H1 (cell line): Measurements from ENCODE around the gene FOXN3. TPM values are rescaled to one million over a fixed set of nuclear protein-coding genes. Genes with fewer than 3 reads are reported as not detected.

ENCODE experiments used
- CTCF ChIA-PET: fragments of 300-600 bp; sonication (Branson Sonifier 250); formaldehyde crosslinking; loops from one replicate; lab custom pipeline; 2021; ENCODE audit not compliant: partially characterized antibody; lab: Charles Lee
- POLR2A ChIA-PET: fragments of 300-600 bp; sonication (Branson Sonifier 250); formaldehyde crosslinking; loops from one replicate; lab custom pipeline; 2021; ENCODE audit warnings: inconsistent platforms; ENCODE audit not compliant: partially characterized antibody; lab: Charles Lee
- DNase-seq, 2 experiments: peaks; one replicate each; pipeline versions ENCODE4 v3.0.0 to v3.0.0-alpha.2; 2010 to 2022; ENCODE audit warnings: low spot score in 2 of 2, low read depth in 1 of 2, mixed read lengths in 1 of 2
- FAIRE-seq: peaks from 2 replicates; lab custom pipeline; 2011; peaks lifted over from hg19 to GRCh38; lab: Jason Lieb, UNC
- H2AFZ ChIP-seq: 2 replicates; pipeline ENCODE4 v1.8.1; 2012; ENCODE audit warnings: low read length, inconsistent platforms
- H2AK5ac ChIP-seq: 2 replicates; pipeline ENCODE4 v1.6.1; 2013; ENCODE audit warnings: low read depth, low read length
- H2BK120ac ChIP-seq: replicated peaks from 2 replicates; pipeline ENCODE3; 2013; ENCODE audit warnings: low read depth, low read length, inconsistent platforms
- H2BK12ac ChIP-seq: 2 replicates; pipeline ENCODE4 v1.6.1; 2013; ENCODE audit warnings: low read depth, low read length
- H2BK15ac ChIP-seq: 2 replicates; pipeline ENCODE4 v1.6.1; 2013; ENCODE audit warnings: low read length
- H2BK20ac ChIP-seq: 2 replicates; pipeline ENCODE4 v1.6.1; 2013; ENCODE audit warnings: low read length
- H2BK5ac ChIP-seq: 2 replicates; pipeline ENCODE4 v1.6.1; 2013; ENCODE audit warnings: low read depth, low read length
- H3K14ac ChIP-seq: 2 replicates; pipeline ENCODE4 v1.6.1; 2013; ENCODE audit warnings: inconsistent platforms; ENCODE audit not compliant: insufficient read length
- H3K18ac ChIP-seq: 2 replicates; pipeline ENCODE4 v1.6.1; 2013; ENCODE audit warnings: low read length; ENCODE audit errors: extremely low read depth
- H3K23ac ChIP-seq: 2 replicates; pipeline ENCODE4 v1.6.1; 2013; ENCODE audit warnings: inconsistent platforms; ENCODE audit not compliant: insufficient read length
- H3K23me2 ChIP-seq: 2 replicates; pipeline ENCODE4 v1.6.1; 2013; ENCODE audit warnings: low read depth, low read length
- H3K27ac ChIP-seq: 2 replicates; pipeline ENCODE4 v1.6.1; 2011; ENCODE audit warnings: low read depth, low read length, inconsistent platforms
- H3K27me3 ChIP-seq, 4 experiments: replicated peaks in 1 of 4; 1 replicate in 1 of 4; 2 replicates in 3 of 4; pipeline versions ENCODE4 v1.6.1 to v1.8.1; 2011 to 2013; ENCODE audit warnings: low read length in 3 of 4, mild to moderate bottlenecking in 3 of 4, inconsistent platforms in 2 of 4, mixed read lengths in 2 of 4, moderate library complexity in 1 of 4; ENCODE audit not compliant: control insufficient read depth in 3 of 4, insufficient read depth in 3 of 4; ENCODE audit errors: extremely low read depth in 1 of 4
- H3K36me3 ChIP-seq, 4 experiments: 2 replicates each; pipeline versions ENCODE4 v1.6.1 to v1.8.1; 2011 to 2013; ENCODE audit warnings: mild to moderate bottlenecking in 4 of 4, low read length in 3 of 4, moderate library complexity in 2 of 4, control low read depth in 1 of 4, inconsistent platforms in 1 of 4; ENCODE audit not compliant: insufficient read depth in 4 of 4, control insufficient read depth in 2 of 4
- H3K4ac ChIP-seq: replicated peaks from 2 replicates; pipeline ENCODE3; 2013; ENCODE audit warnings: low read length, low read depth, mixed read lengths, inconsistent platforms; ENCODE audit not compliant: insufficient read length
- H3K4me1 ChIP-seq, 4 experiments: replicated peaks in 1 of 4; 1 replicate in 1 of 4; 2 replicates in 3 of 4; pipeline versions ENCODE4 v1.6.1 to v1.8.1; 2011 to 2013; ENCODE audit warnings: low read length in 3 of 4, inconsistent platforms in 2 of 4, mixed read lengths in 1 of 4; ENCODE audit not compliant: insufficient read depth in 4 of 4, control insufficient read depth in 3 of 4
- H3K4me2 ChIP-seq, 2 experiments: 2 replicates each; pipeline versions ENCODE4 v1.6.1 to v1.8.1; 2011 to 2013; ENCODE audit warnings: low read depth in 2 of 2, low read length in 2 of 2, control low read depth in 1 of 2, inconsistent platforms in 1 of 2, mild to moderate bottlenecking in 1 of 2; ENCODE audit not compliant: insufficient read depth in 1 of 2
- H3K4me3 ChIP-seq, 4 experiments: fragments of 200-600, 300-600 bp in 1 of 4; sonication (generic), shearing (Covaris generic), sonication (Bioruptor Twin) in 1 of 4; 2 replicates each; pipeline versions ENCODE4 v1.5.1 to v1.8.1; 2011 to 2016; ENCODE audit warnings: low read length in 4 of 4, low read depth in 3 of 4, control low read depth in 2 of 4, inconsistent platforms in 2 of 4, mild to moderate bottlenecking in 2 of 4, mixed read lengths in 1 of 4, moderate library complexity in 1 of 4; ENCODE audit not compliant: insufficient read depth in 2 of 4; ENCODE audit errors: extremely low read depth in 1 of 4
- H3K56ac ChIP-seq: replicated peaks from 2 replicates; pipeline ENCODE3; 2013; ENCODE audit warnings: low read depth, mild to moderate bottlenecking, mixed read lengths, low read length, inconsistent platforms; ENCODE audit not compliant: insufficient read length
- H3K79me1 ChIP-seq: 2 replicates; pipeline ENCODE4 v1.6.1; 2013; ENCODE audit warnings: low read depth, low read length, control low read depth
- H3K79me2 ChIP-seq, 2 experiments: 2 replicates each; pipeline versions ENCODE4 v1.6.1 to v1.8.1; 2012 to 2013; ENCODE audit warnings: low read length in 2 of 2, mild to moderate bottlenecking in 2 of 2, inconsistent platforms in 1 of 2; ENCODE audit not compliant: insufficient read depth in 2 of 2, control insufficient read depth in 1 of 2
- H3K9ac ChIP-seq, 4 experiments: replicated peaks in 1 of 4; 1 replicate in 1 of 4; 2 replicates in 3 of 4; pipeline versions ENCODE4 v1.6.1 to v1.8.1; 2011 to 2013; ENCODE audit warnings: low read depth in 3 of 4, low read length in 3 of 4, control low read depth in 2 of 4, mild to moderate bottlenecking in 2 of 4, moderate library complexity in 2 of 4, inconsistent platforms in 1 of 4; ENCODE audit errors: extremely low read depth in 1 of 4
- H3K9me3 ChIP-seq, 2 experiments: 2 replicates each; pipeline versions ENCODE4 v1.6.1 to v1.8.1; 2012 to 2013; ENCODE audit warnings: mild to moderate bottlenecking in 2 of 2, moderate library complexity in 2 of 2, control low read depth in 1 of 2, inconsistent platforms in 1 of 2, low read depth in 1 of 2, low read length in 1 of 2, mixed read lengths in 1 of 2; ENCODE audit not compliant: insufficient read depth in 2 of 2
- H4K20me1 ChIP-seq, 2 experiments: replicated peaks in 1 of 2; 2 replicates each; pipeline versions ENCODE3 to v1.8.1; 2011 to 2013; ENCODE audit warnings: inconsistent platforms in 2 of 2, low read length in 2 of 2, mild to moderate bottlenecking in 1 of 2; ENCODE audit not compliant: insufficient read depth in 2 of 2, control insufficient read depth in 1 of 2
- H4K5ac ChIP-seq: 2 replicates; pipeline ENCODE4 v1.6.1; 2013; ENCODE audit warnings: low read length, low read depth, mixed read lengths, inconsistent platforms; ENCODE audit not compliant: insufficient read length
- H4K8ac ChIP-seq: 2 replicates; pipeline ENCODE4 v1.8.0; 2013; ENCODE audit warnings: mild to moderate bottlenecking, moderate library complexity, low read length, inconsistent platforms; ENCODE audit not compliant: insufficient read depth; ENCODE audit errors: extremely low read depth
- H4K91ac ChIP-seq: replicated peaks from 2 replicates; pipeline ENCODE3; 2013; ENCODE audit warnings: low read length, mixed read lengths, inconsistent platforms; ENCODE audit not compliant: insufficient read length
- EP300 ChIP-seq, 2 experiments: IDR thresholded peaks; 1 replicate in 1 of 2; 2 replicates in 1 of 2; pipeline ENCODE4 v1.6.1; 2011 to 2012; ENCODE audit warnings: low read depth in 2 of 2, low read length in 2 of 2, mild to moderate bottlenecking in 2 of 2, borderline replicate concordance in 1 of 2, inconsistent platforms in 1 of 2, moderate library complexity in 1 of 2
- JUN ChIP-seq: IDR thresholded peaks from 2 replicates; pipeline ENCODE4 v1.6.1; 2011; ENCODE audit warnings: low read depth, mild to moderate bottlenecking, improper control_type of control experiment, low read length
- POLR2AphosphoS5 ChIP-seq: IDR thresholded peaks from 2 replicates; pipeline ENCODE4 v1.6.1; 2011; ENCODE audit warnings: low read depth, low read length
- RAD21 ChIP-seq, 2 experiments: IDR thresholded peaks in 1 of 2; conservative IDR thresholded peaks in 1 of 2; 2 replicates each; pipeline ENCODE4 v1.6.1; 2011; ENCODE audit warnings: low read depth in 2 of 2, low read length in 2 of 2, improper control_type of control experiment in 1 of 2, inconsistent platforms in 1 of 2, mild to moderate bottlenecking in 1 of 2, moderate library complexity in 1 of 2
- RXRA ChIP-seq: IDR thresholded peaks from 2 replicates; pipeline ENCODE4 v1.6.1; 2011; ENCODE audit warnings: low read depth, mild to moderate bottlenecking, low read length, moderate library complexity; ENCODE audit not compliant: insufficient read depth
- TCF12 ChIP-seq: IDR thresholded peaks from 2 replicates; pipeline ENCODE4 v1.6.1; 2011; ENCODE audit warnings: low read depth, mild to moderate bottlenecking, low read length
- WGBS, 2 experiments: shearing (Covaris generic) in 1 of 2; methylation state at CpG; one replicate each; pipeline versions ENCODE4 v1.1.6 to v1.1.7; 2013 to 2015; ENCODE audit warnings: low lambda C conversion rate in 2 of 2, mixed read lengths in 2 of 2, inconsistent platforms in 1 of 2, low coverage in 1 of 2, missing lambda C conversion rate in 1 of 2; ENCODE audit not compliant: insufficient replicate concordance in 2 of 2, insufficient coverage in 1 of 2, insufficient read length in 1 of 2; ENCODE audit errors: extremely low coverage in 1 of 2, missing lambda C conversion rate in 1 of 2; 5-methylcytosine and 5-hydroxymethylcytosine counted together
- polyA plus RNA-seq, 7 experiments: library from polyadenylated mRNA; depleted of rRNA in 3 of 7; stranded (reverse) in 5 of 7; unstranded in 2 of 7; fragments of >200 nt in 5 of 7; fragments of 200-250 nt in 2 of 7; gene quantifications; 1 replicate in 5 of 7; 2 replicates in 1 of 7; 4 replicates in 1 of 7; pipeline versions ENCODE4 v1.2.1 to v1.2.3, GENCODE V29; 2011 to 2013; ENCODE audit warnings: missing spikeins in 2 of 7, mixed read lengths in 2 of 7
- total RNA-seq: library from RNA; stranded (reverse); fragmentation: NEBNext Ultra II Directional; extraction: Animal tissue kit (Norgen Biotek cat#: 25700); gene quantifications from 2 replicates; pipeline ENCODE4 v1.2.1, GENCODE V29; 2021
- TF ChIP-seq, protein P1 (sequence below): IDR thresholded peaks from 2 replicates; pipeline ENCODE4 v1.6.1; 2011; ENCODE audit warnings: low read length, improper control_type of control experiment

Gene FOXN3
- total and polyA plus RNA-seq, 2 of the 8 experiments (the other 6 are each of a cell fraction or from before 2014, with no cell fraction given): 52.6 to 178 TPM

GRCh38 chr14:89298056-89298834, 118.8 kb downstream of the FOXN3 start:
- 0 out of 2 replicates have a peak overlapping the region, but pooled peaks have one; percentile 4 for H3K18ac ChIP-seq
- H3K27ac ChIP-seq: no peak overlapping the region
- FAIRE-seq (no peak), DNase-seq (no peak)
- peak overlapping the region; percentile 17; the same call in 1 of the 2 replicates for H2AK5ac ChIP-seq
- no peak overlapping the region for H2BK20ac ChIP-seq
- H2BK15ac ChIP-seq: no peak overlapping the region
- H3K4me1 ChIP-seq: peaks cover 14 to 26% (median 24%) of the 10 kb centered on the region in 4 experiments
- no peaks in the 10 kb centered on the region for H4K20me1 ChIP-seq
- peaks cover 6% of the 10 kb centered on the region; the same call in 1 of the 2 replicates for H3K79me1 ChIP-seq
- H2AFZ ChIP-seq: no peak overlapping the region
- H3K4me2 ChIP-seq: no peak overlapping the region
- no peaks in the 10 kb centered on the region for H3K27me3 ChIP-seq
- no peak overlapping the region for H3K14ac ChIP-seq
- WGBS, 2 experiments: 74% methylated on average over 7 of the region's 7 CpGs; no CpG with 5 or more reads in 1 of the 2 experiments
- H3K23ac ChIP-seq: no peak overlapping the region
- H3K4me3 ChIP-seq: no peak overlapping the region
- POLR2A ChIA-PET: no interaction called here
- no peak overlapping the region for H4K91ac ChIP-seq
- H3K4ac ChIP-seq: no peak overlapping the region
- H2BK5ac ChIP-seq: peak overlapping the region; percentile 41; the same call in 1 of the 2 replicates
- no peak overlapping the region for H3K9ac ChIP-seq
- H4K8ac ChIP-seq: no peak overlapping the region
- TF ChIP-seq TCF12 (no peak), JUN (no peak), EP300 (IDR thresholded peaks at IDR 0.05; ENCODE audit: borderline replicate concordance in 1 of 2, low read depth in 2 of 2, low read length in 2 of 2) (no peak), RAD21 (IDR thresholded peaks at IDR 0.05 in 1 of 2, conservative IDR thresholded peaks at IDR 0.05 in 1 of 2; ENCODE audit: low read depth in 2 of 2, low read length in 2 of 2) (no peak), POLR2AphosphoS5 (no peak), RXRA (no peak)
- TF ChIP-seq, protein P1, sequence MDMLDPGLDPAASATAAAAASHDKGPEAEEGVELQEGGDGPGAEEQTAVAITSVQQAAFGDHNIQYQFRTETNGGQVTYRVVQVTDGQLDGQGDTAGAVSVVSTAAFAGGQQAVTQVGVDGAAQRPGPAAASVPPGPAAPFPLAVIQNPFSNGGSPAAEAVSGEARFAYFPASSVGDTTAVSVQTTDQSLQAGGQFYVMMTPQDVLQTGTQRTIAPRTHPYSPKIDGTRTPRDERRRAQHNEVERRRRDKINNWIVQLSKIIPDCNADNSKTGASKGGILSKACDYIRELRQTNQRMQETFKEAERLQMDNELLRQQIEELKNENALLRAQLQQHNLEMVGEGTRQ: no peak
- H3K9me3 ChIP-seq: no peaks in the 10 kb centered on the region
- no peak overlapping the region; the same call in 1 of the 2 replicates for H2BK12ac ChIP-seq
- peaks cover 0 to 8% (median 4%) of the 10 kb centered on the region in 4 experiments; a peak in 3 of 8 replicates for H3K36me3 ChIP-seq
- no peaks in the 10 kb centered on the region; the same call in none of the 2 replicates for H3K23me2 ChIP-seq
- CTCF ChIA-PET: interaction anchor here (0.8 to 1.6 kb wide), 2 partner anchors 18 to 61 kb away, joined by 3 read pairs; no protein-coding TSS in a partner anchor
- H2BK120ac ChIP-seq: no peak overlapping the region
- H4K5ac ChIP-seq: no peak overlapping the region
- no peak overlapping the region for H3K56ac ChIP-seq
- H3K79me2 ChIP-seq: peaks cover 0 to 55% of the 10 kb centered on the region in 2 experiments; a peak in 2 of 4 replicates
